Osteoblast (primary cell): ENCODE data around the gene SHISAL1. TPM values are rescaled to one million over a fixed set of nuclear protein-coding genes. Genes with fewer than 3 reads are reported as not detected.

ENCODE experiments used
- DNase-seq: peaks from one replicate; pipeline ENCODE4 v3.0.0; 2011; ENCODE audit warnings: low spot score, mixed read lengths; ENCODE audit not compliant: insufficient read length; ENCODE audit errors: missing footprints
- H2AFZ ChIP-seq: 2 replicates; pipeline ENCODE4 v1.6.0; 2011; ENCODE audit warnings: mild to moderate bottlenecking, low read length
- H3K27ac ChIP-seq: 2 replicates; pipeline ENCODE4 v1.5.1; 2011; ENCODE audit warnings: mild to moderate bottlenecking, low read depth, low read length, moderate library complexity
- H3K27me3 ChIP-seq: 2 replicates; pipeline ENCODE4 v1.6.0; 2012; ENCODE audit warnings: mild to moderate bottlenecking, control low read depth, inconsistent platforms, low read length, moderate library complexity; ENCODE audit not compliant: insufficient read depth
- H3K36me3 ChIP-seq: 2 replicates; pipeline ENCODE4 v1.5.1; 2011; ENCODE audit warnings: mild to moderate bottlenecking, low read length, control low read depth, moderate library complexity; ENCODE audit not compliant: insufficient read depth
- H3K4me1 ChIP-seq: 2 replicates; pipeline ENCODE4 v1.5.1; 2011; ENCODE audit warnings: mild to moderate bottlenecking, low read length, control low read depth, moderate library complexity; ENCODE audit not compliant: insufficient read depth
- H3K4me2 ChIP-seq: 2 replicates; pipeline ENCODE4 v1.6.0; 2011; ENCODE audit warnings: mild to moderate bottlenecking, low read length; ENCODE audit not compliant: insufficient read depth
- H3K4me3 ChIP-seq: fragments of 200-600 bp; sonication (generic); 3 replicates; pipeline ENCODE4 v1.5.1; 2012; ENCODE audit warnings: mild to moderate bottlenecking, low read length, inconsistent platforms; ENCODE audit not compliant: insufficient read depth
- H3K79me2 ChIP-seq: 2 replicates; pipeline ENCODE4 v1.6.0; 2012; ENCODE audit warnings: mild to moderate bottlenecking, low read length, control low read depth, inconsistent platforms; ENCODE audit not compliant: insufficient read depth
- H3K9me3 ChIP-seq: 2 replicates; pipeline ENCODE4 v1.5.1; 2011; ENCODE audit warnings: low read depth, low read length, control low read depth
- H4K20me1 ChIP-seq: 2 replicates; pipeline ENCODE4 v1.6.0; 2012; ENCODE audit warnings: mild to moderate bottlenecking, low read length, control low read depth; ENCODE audit not compliant: insufficient read depth
- CTCF ChIP-seq: IDR thresholded peaks from 2 replicates; pipeline ENCODE4 v1.5.1; 2011; ENCODE audit warnings: mild to moderate bottlenecking, low read depth, low read length, moderate library complexity; ENCODE audit errors: extremely low read depth
- total RNA-seq: library from RNA; depleted of rRNA; stranded (reverse); fragments of >200 nt; gene quantifications from 2 replicates; pipeline ENCODE4 v1.2.3, GENCODE V29; 2012

Gene SHISAL1
- total RNA-seq, 1 donor, result 52.5 TPM

- TF ChIP-seq CTCF, result no peak
- no peak for DNase-seq
- Histone ChIP-seq H2AFZ (no peak overlapping the region), H4K20me1 (no peaks in the 10 kb centered on the region), H3K4me2 (no peak overlapping the region), H3K79me2 (peaks cover 39% of the 10 kb centered on the region), H3K36me3 (no peaks in the 10 kb centered on the region), H3K4me3 (no peak overlapping the region), H3K4me1 (peaks cover 21% of the 10 kb centered on the region), H3K27me3 (no peaks in the 10 kb centered on the region), H3K27ac (no peak overlapping the region), H3K9me3 (no peaks in the 10 kb centered on the region)
Measured at GRCh38 chr22:44314425-44315067, 1.8 kb upstream of the SHISAL1 start.

GRCh38 chr22:44313385-44314006, 745 bp upstream of the SHISAL1 start:
- Histone ChIP-seq H3K4me3 (no peak overlapping the region), H3K9me3 (no peaks in the 10 kb centered on the region), H2AFZ (no peak overlapping the region), H3K27me3 (no peaks in the 10 kb centered on the region), H3K27ac (no peak overlapping the region), H3K36me3 (no peaks in the 10 kb centered on the region), H3K79me2 (peaks cover 39% of the 10 kb centered on the region), H4K20me1 (no peaks in the 10 kb centered on the region), H3K4me1 (peaks cover 30% of the 10 kb centered on the region), H3K4me2 (no peak overlapping the region)
- DNase-seq, result no peak
- no peak for TF ChIP-seq CTCF

- H3K4me2 ChIP-seq, result peak overlapping the region; percentile 83
- no peaks in the 10 kb centered on the region for H3K27me3 ChIP-seq
- H3K4me3 ChIP-seq, result peak overlapping the region; percentile 44
- H3K79me2 ChIP-seq, result peaks cover 38% of the 10 kb centered on the region
- no peak for TF ChIP-seq CTCF
- peaks cover 33% of the 10 kb centered on the region for H3K4me1 ChIP-seq
- no peaks in the 10 kb centered on the region for H4K20me1 ChIP-seq
- H2AFZ ChIP-seq, result peak overlapping the region; percentile 67
- DNase-seq, result peak; percentile 99
- H3K9me3 ChIP-seq, result no peaks in the 10 kb centered on the region
- H3K27ac ChIP-seq, result peak overlapping the region; percentile 97
- no peaks in the 10 kb centered on the region for H3K36me3 ChIP-seq
Measured at GRCh38 chr22:44311855-44312170, 938 bp downstream of the SHISAL1 start.

GRCh38 chr22:44311104-44311854, 1.5 kb downstream of the SHISAL1 start:
- no peaks in the 10 kb centered on the region for H3K36me3 ChIP-seq
- peaks cover 35% of the 10 kb centered on the region for H3K79me2 ChIP-seq
- H3K4me2 ChIP-seq, result peak overlapping the region; percentile 83
- no peak overlapping the region for H2AFZ ChIP-seq
- no peak for TF ChIP-seq CTCF
- H3K27ac ChIP-seq, result peak overlapping the region; percentile 97
- no peaks in the 10 kb centered on the region for H4K20me1 ChIP-seq
- H3K4me1 ChIP-seq, result peaks cover 33% of the 10 kb centered on the region
- no peaks in the 10 kb centered on the region for H3K27me3 ChIP-seq
- H3K4me3 ChIP-seq, result peak overlapping the region; percentile 34
- no peaks in the 10 kb centered on the region for H3K9me3 ChIP-seq
- no peak for DNase-seq
